Heart left ventricle (tissue), 13 donors: ENCODE data around the gene XYLT1.

ENCODE experiments used
- CTCF ChIP-seq, 12 donors: fragments of 200-600 bp; sonication (generic) in 4 of 12; IDR thresholded peaks; one replicate each; pipeline versions ENCODE4 v1.5.0 to v1.8.0; 2018 to 2022; ENCODE audit warnings: antibody characterized with exemption in 12 of 12, mild to moderate bottlenecking in 5 of 12
- POLR2A ChIP-seq, 2 donors: fragments of 450-650 bp; IDR thresholded peaks; one replicate each; pipeline ENCODE4 v1.6.1; 2017; ENCODE audit warnings: antibody characterized with exemption in 2 of 2, mild to moderate bottlenecking in 2 of 2, moderate library complexity in 2 of 2
- donor health status: ischemic (EF 13 %, LVEDD 7.1; RV severe dilation, severe dysfunction).
- donor health status: DM: no; HTN: yes; CAD: no.
- donor health status: DM: no; HTN: no; CAD: no.
- donor health status: ischemic (EF 25% LVEDD 6.9; RV normal size, moderate dysfunction).
- donor health status: ischemic (EF 25% LVEDD 5.7; RV mildly dilated, moderate dysfunction).
- donor health status: ischemic (EF 35%, LVEDD 5.7; RV mildly dilated, moderate dysfunction).
- donor health status: nonischemic (EF 11% LVEDD 7.7; RV severe dilation, severe dysfunction).
- donor health status: DM: yes; HTN: yes; CAD: no.
- donor health status: PGD.
- donor health status: ischemic (EF 29% LVEDD 5.4; RV normal size, mild dysfunction).
- donor health status: nonischemic (EF 23%, LVEDD 6.1; RV moderate dilation, normal function).

DNA sequence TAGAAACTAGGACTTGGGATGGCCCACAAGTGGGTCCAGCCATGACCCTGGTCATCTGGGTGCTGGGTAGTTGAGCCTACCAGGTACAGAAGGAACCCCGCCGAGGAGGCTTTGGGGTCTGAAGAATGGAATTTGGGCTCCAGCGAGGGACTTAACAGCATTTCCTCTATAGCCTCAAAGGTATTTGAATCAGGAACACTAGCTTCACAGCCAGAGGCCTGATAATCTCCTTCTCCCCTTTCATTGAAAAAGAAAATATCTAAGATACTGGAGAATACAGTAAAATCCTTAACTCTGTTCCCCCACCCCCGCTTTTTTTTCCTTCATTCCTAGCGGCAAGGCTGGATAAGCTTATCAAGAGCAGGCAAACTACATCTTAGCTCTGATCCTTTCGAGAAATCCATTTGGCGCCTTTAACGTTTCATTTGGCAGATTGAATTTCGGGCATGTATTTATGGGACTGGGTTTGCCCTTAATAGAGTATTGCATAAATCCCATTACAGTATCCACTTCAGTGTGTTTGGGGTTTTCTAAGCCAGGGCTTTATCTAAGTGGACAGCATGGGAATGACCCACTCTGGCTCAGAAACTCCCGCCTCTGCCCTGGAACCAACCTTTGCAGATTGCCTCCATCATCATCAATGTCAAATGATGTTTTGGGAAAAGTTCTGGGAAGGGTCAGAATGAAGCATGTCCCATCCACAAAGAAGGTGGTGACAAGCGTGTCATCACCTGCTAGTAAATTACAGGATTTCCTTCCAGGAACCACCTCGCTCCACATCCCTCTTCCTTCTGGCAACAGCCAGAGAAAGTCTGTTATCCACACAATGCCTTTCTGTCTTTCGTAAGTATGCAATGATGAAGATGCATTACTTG is 36.9 kb downstream of the XYLT1 start:
- TF ChIP-seq CTCF (IDR thresholded peaks at IDR 0.05) (no peak), POLR2A (IDR thresholded peaks at IDR 0.05) (no peak)
